H9 (cell line): ENCODE measurements around the gene ZBTB38. TPM values are rescaled to one million over a fixed set of nuclear protein-coding genes. Genes with fewer than 3 reads are reported as not detected.

Experiments used
- DNase-seq: peaks from one replicate; pipeline ENCODE4 v3.0.0-alpha.2; 2017
- H2AFZ ChIP-seq: one replicate; pipeline ENCODE4 v1.6.1; 2013; ENCODE audit warnings: mild to moderate bottlenecking, low read length, control low read depth, moderate library complexity
- H2AK5ac ChIP-seq: 2 replicates; pipeline ENCODE4 v1.6.1; 2013; ENCODE audit warnings: low read length, control low read depth, mixed read lengths; ENCODE audit not compliant: insufficient read length
- H2BK120ac ChIP-seq: one replicate; pipeline ENCODE4 v1.6.1; 2013; ENCODE audit warnings: low read depth, mild to moderate bottlenecking, low read length, control low read depth, inconsistent platforms; ENCODE audit not compliant: poor library complexity, severe bottlenecking
- H2BK12ac ChIP-seq: 2 replicates; pipeline ENCODE4 v1.6.1; 2013; ENCODE audit warnings: low read length, control low read depth, mixed read lengths, low read depth; ENCODE audit not compliant: insufficient read length
- H2BK15ac ChIP-seq: 2 replicates; pipeline ENCODE4 v1.6.1; 2013; ENCODE audit warnings: low read depth, low read length, control low read depth
- H2BK20ac ChIP-seq: one replicate; pipeline ENCODE4 v1.6.1; 2013; ENCODE audit warnings: low read depth, mild to moderate bottlenecking, low read length, control low read depth, inconsistent platforms; ENCODE audit not compliant: poor library complexity, severe bottlenecking
- H2BK5ac ChIP-seq: 2 replicates; pipeline ENCODE4 v1.6.1; 2013; ENCODE audit warnings: low read length, control low read depth, mixed read lengths; ENCODE audit not compliant: insufficient read length
- H3K14ac ChIP-seq: 2 replicates; pipeline ENCODE4 v1.6.1; 2013; ENCODE audit warnings: low read length, control low read depth; ENCODE audit not compliant: insufficient read depth
- H3K18ac ChIP-seq: 2 replicates; pipeline ENCODE4 v1.6.1; 2013; ENCODE audit warnings: low read depth, mild to moderate bottlenecking, mixed read lengths, low read length, control low read depth; ENCODE audit not compliant: insufficient read length
- H3K23ac ChIP-seq: 2 replicates; pipeline ENCODE4 v1.6.1; 2013; ENCODE audit warnings: low read length, control low read depth, mixed read lengths, low read depth; ENCODE audit not compliant: insufficient read length
- H3K23me2 ChIP-seq: 2 replicates; pipeline ENCODE4 v1.6.1; 2013; ENCODE audit warnings: low read depth, mild to moderate bottlenecking, mixed read lengths, low read length, control low read depth; ENCODE audit not compliant: insufficient read length, poor library complexity, severe bottlenecking
- H3K27ac ChIP-seq: 2 replicates; pipeline ENCODE4 v1.5.1; 2013; ENCODE audit warnings: low read length, control low read depth, mixed read lengths, low read depth; ENCODE audit not compliant: insufficient read length
- H3K27me3 ChIP-seq: 2 replicates; pipeline ENCODE4 v1.6.1; 2013; ENCODE audit warnings: low read length, control low read depth, inconsistent platforms; ENCODE audit not compliant: insufficient read depth
- H3K4ac ChIP-seq: 2 replicates; pipeline ENCODE4 v1.6.1; 2013; ENCODE audit warnings: low read depth, mild to moderate bottlenecking, control low read depth, inconsistent platforms, low read length, moderate library complexity
- H3K4me1 ChIP-seq: 2 replicates; pipeline ENCODE4 v1.6.1; 2013; ENCODE audit warnings: low read length, control low read depth, inconsistent platforms; ENCODE audit not compliant: insufficient read depth
- H3K4me2 ChIP-seq: 2 replicates; pipeline ENCODE4 v1.6.1; 2013; ENCODE audit warnings: low read length, control low read depth, mixed read lengths; ENCODE audit not compliant: insufficient read length, insufficient read depth
- H3K56ac ChIP-seq: 2 replicates; pipeline ENCODE4 v1.6.1; 2013; ENCODE audit warnings: low read depth, mild to moderate bottlenecking, mixed read lengths, low read length, control low read depth; ENCODE audit not compliant: insufficient read length
- H3K79me1 ChIP-seq: 2 replicates; pipeline ENCODE4 v1.6.1; 2013; ENCODE audit warnings: low read depth, mild to moderate bottlenecking, moderate library complexity, low read length, control low read depth, inconsistent platforms; ENCODE audit not compliant: insufficient read depth, poor library complexity, severe bottlenecking
- H3K79me2 ChIP-seq: 2 replicates; pipeline ENCODE4 v1.6.1; 2013; ENCODE audit warnings: low read length, control low read depth, inconsistent platforms; ENCODE audit not compliant: insufficient read depth
- H3K9ac ChIP-seq: 2 replicates; pipeline ENCODE4 v1.6.1; 2013; ENCODE audit warnings: low read length, control low read depth, mixed read lengths; ENCODE audit not compliant: insufficient read length; ENCODE audit errors: extremely low read depth
- H3K9me3 ChIP-seq: one replicate; pipeline ENCODE4 v1.6.1; 2013; ENCODE audit warnings: low read depth, low read length, inconsistent platforms; ENCODE audit not compliant: control insufficient read depth
- H3T11ph ChIP-seq: one replicate; pipeline ENCODE4 v1.6.1; 2013; ENCODE audit warnings: mild to moderate bottlenecking, low read length, control low read depth, inconsistent platforms
- H4K20me1 ChIP-seq: one replicate; pipeline ENCODE4 v1.6.1; 2013; ENCODE audit not compliant: control insufficient read depth, insufficient read length, insufficient read depth
- H4K5ac ChIP-seq: 2 replicates; pipeline ENCODE4 v1.6.1; 2013; ENCODE audit warnings: low read depth, mild to moderate bottlenecking, mixed read lengths, low read length, control low read depth; ENCODE audit not compliant: insufficient read length
- H4K8ac ChIP-seq: replicated peaks from 2 replicates; pipeline ENCODE4 v1.6.1; 2013; ENCODE audit warnings: low read length, control low read depth, mixed read lengths, low read depth; ENCODE audit not compliant: insufficient read length
- H4K91ac ChIP-seq: 2 replicates; pipeline ENCODE4 v1.6.1; 2013; ENCODE audit warnings: low read depth, mild to moderate bottlenecking, moderate library complexity, mixed read lengths, low read length, control low read depth; ENCODE audit not compliant: insufficient read length
- H3K27ac Mint-ChIP-seq, 3 experiments: 2 replicates in 2 of 3; 3 replicates in 1 of 3; pipeline ENCODE4 v1.8.0; 2020 to 2021; ENCODE audit warnings: mixed read lengths in 3 of 3, mild to moderate bottlenecking in 1 of 3, moderate library complexity in 1 of 3
- H3K27me3 Mint-ChIP-seq: 2 replicates; pipeline ENCODE4 v1.8.0; 2021; ENCODE audit warnings: low read depth, mild to moderate bottlenecking, moderate library complexity, mixed read lengths
- H3K36me3 Mint-ChIP-seq, 3 experiments: 2 replicates in 2 of 3; 3 replicates in 1 of 3; pipeline ENCODE4 v1.8.0; 2020 to 2021; ENCODE audit warnings: low read depth in 3 of 3, mixed read lengths in 3 of 3; ENCODE audit not compliant: insufficient read depth in 1 of 3
- H3K4me1 Mint-ChIP-seq, 2 experiments: 2 replicates each; pipeline ENCODE4 v1.8.0; 2020; ENCODE audit warnings: mixed read lengths in 2 of 2
- H3K4me3 Mint-ChIP-seq, 2 experiments: 2 replicates in 1 of 2; 3 replicates in 1 of 2; pipeline ENCODE4 v1.8.0; 2020 to 2021; ENCODE audit warnings: mild to moderate bottlenecking in 2 of 2, mixed read lengths in 2 of 2, moderate library complexity in 1 of 2
- H3K9me3 Mint-ChIP-seq, 2 experiments: 2 replicates in 1 of 2; 3 replicates in 1 of 2; pipeline ENCODE4 v1.8.0; 2020; ENCODE audit warnings: mild to moderate bottlenecking in 2 of 2, mixed read lengths in 2 of 2, moderate library complexity in 1 of 2
- WGBS: extraction: QIAGEN DNeasy Blood & Tissue Kit; methylation state at CpG from one replicate; pipeline ENCODE4 v1.1.7; 2013; ENCODE audit warnings: missing lambda C conversion rate, low lambda C conversion rate, mixed read lengths; ENCODE audit not compliant: insufficient read length; ENCODE audit errors: extremely low coverage; 5-methylcytosine and 5-hydroxymethylcytosine counted together
- total RNA-seq: library from RNA; stranded (reverse); gene quantifications from 2 replicates; pipeline ENCODE4 v1.2.1, GENCODE V29; 2021
- TF ChIP-seq, protein P1 (sequence below): fragments of 200-600 bp; sonication (generic); conservative IDR thresholded peaks from 3 replicates; pipeline ENCODE4 v1.8.0; 2021; ENCODE audit warnings: antibody characterized with exemption, mild to moderate bottlenecking

Gene ZBTB38
- total RNA-seq, 1 experiment from 2014 or later: 14.6 TPM

DNA sequence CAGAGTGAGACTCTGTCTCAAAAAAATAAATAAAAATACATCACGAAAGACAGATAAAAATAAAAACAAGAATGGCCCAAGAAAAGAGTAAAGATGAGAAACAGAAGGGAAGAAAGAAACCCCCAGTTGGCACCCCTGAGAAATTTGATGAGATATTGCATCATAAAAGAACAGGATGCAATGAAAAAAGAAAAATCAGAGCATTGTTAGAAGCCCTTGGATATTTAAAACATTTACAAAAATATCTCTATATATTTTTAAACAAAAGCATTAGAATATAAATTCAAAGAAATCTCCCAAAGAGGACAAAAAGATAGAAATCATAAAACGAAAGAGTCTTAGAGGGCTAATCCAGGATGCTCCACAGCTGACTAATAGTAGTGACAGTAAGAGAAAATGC lies 18.6 kb upstream of the ZBTB38 start:
- TF ChIP-seq, protein P1, sequence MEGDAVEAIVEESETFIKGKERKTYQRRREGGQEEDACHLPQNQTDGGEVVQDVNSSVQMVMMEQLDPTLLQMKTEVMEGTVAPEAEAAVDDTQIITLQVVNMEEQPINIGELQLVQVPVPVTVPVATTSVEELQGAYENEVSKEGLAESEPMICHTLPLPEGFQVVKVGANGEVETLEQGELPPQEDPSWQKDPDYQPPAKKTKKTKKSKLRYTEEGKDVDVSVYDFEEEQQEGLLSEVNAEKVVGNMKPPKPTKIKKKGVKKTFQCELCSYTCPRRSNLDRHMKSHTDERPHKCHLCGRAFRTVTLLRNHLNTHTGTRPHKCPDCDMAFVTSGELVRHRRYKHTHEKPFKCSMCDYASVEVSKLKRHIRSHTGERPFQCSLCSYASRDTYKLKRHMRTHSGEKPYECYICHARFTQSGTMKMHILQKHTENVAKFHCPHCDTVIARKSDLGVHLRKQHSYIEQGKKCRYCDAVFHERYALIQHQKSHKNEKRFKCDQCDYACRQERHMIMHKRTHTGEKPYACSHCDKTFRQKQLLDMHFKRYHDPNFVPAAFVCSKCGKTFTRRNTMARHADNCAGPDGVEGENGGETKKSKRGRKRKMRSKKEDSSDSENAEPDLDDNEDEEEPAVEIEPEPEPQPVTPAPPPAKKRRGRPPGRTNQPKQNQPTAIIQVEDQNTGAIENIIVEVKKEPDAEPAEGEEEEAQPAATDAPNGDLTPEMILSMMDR: no peak
- Mint-ChIP-seq H3K27ac (no peak overlapping the region), H3K4me1 (peaks cover 16 to 28% of the 10 kb centered on the region in 2 experiments), H3K27me3 (no peaks in the 10 kb centered on the region), H3K36me3 (no peaks in the 10 kb centered on the region), H3K9me3 (no peaks in the 10 kb centered on the region), H3K4me3 (no peak overlapping the region)
- Histone ChIP-seq H2BK20ac (no peak overlapping the region), H3K14ac (no peak overlapping the region), H3K27me3 (no peaks in the 10 kb centered on the region), H3K79me1 (no peaks in the 10 kb centered on the region), H3K4me2 (no peak overlapping the region), H2BK5ac (no peak overlapping the region), H3K23ac (no peak overlapping the region), H3K23me2 (no peaks in the 10 kb centered on the region), H2BK120ac (no peak overlapping the region), H4K91ac (no peak overlapping the region), H4K5ac (no peak overlapping the region), H3T11ph (no peak overlapping the region), H2BK15ac (no peak overlapping the region), H3K9me3 (no peaks in the 10 kb centered on the region), H2BK12ac (no peak overlapping the region), H2AK5ac (no peak overlapping the region), H3K4me1 (no peaks in the 10 kb centered on the region; the same call in 1 of the 2 replicates), H3K79me2 (no peaks in the 10 kb centered on the region), H2AFZ (no peak overlapping the region), H4K20me1 (no peaks in the 10 kb centered on the region), H3K9ac (no peak overlapping the region), H3K18ac (no peak overlapping the region), H3K4ac (no peak overlapping the region), H3K27ac (no peak overlapping the region), H4K8ac (no peak overlapping the region), H3K56ac (no peak overlapping the region)
- no peak for DNase-seq
- no CpG with 5 or more reads among the region's 2 CpGs for WGBS
